OCI-LY3 (cell line): ENCODE results near the gene PXDN.

Experiments used
- CTCF ChIP-seq: fragments of 200-600, 300-600 bp; sonication (generic); IDR thresholded peaks from 2 replicates; pipeline ENCODE4 v1.5.1; 2014; ENCODE audit warnings: antibody characterized with exemption, low read length, low read depth
- EZH2phosphoT487 ChIP-seq: fragments of 200-600 bp; shearing (Covaris generic); IDR thresholded peaks from 2 replicates; pipeline ENCODE4 v1.6.1; 2018; ENCODE audit warnings: antibody characterized with exemption, mixed run types, low read depth

GRCh38 chr2:1645761-1646476 is 98.4 kb downstream of the PXDN start:
- TF ChIP-seq CTCF (no peak), EZH2phosphoT487 (no peak)
